OCI-LY1 (cell line): ENCODE results near the gene ASB4.

ENCODE experiments used
- EZH2 ChIP-seq: fragments of 200-600 bp; sonication (generic), shearing (Covaris generic); IDR thresholded peaks from 2 replicates; pipeline ENCODE4 v1.8.0; 2017; ENCODE audit warnings: borderline replicate concordance, mixed run types, mild to moderate bottlenecking, antibody characterized with exemption, low read length, moderate library complexity, mixed read lengths
- TF ChIP-seq, protein P1 (sequence below): fragments of 200-600 bp; sonication (generic), shearing (Covaris generic); IDR thresholded peaks from 2 replicates; pipeline ENCODE4 v1.5.1; 2017; ENCODE audit warnings: mild to moderate bottlenecking, antibody characterized with exemption, low read length, moderate library complexity, mixed read lengths

DNA sequence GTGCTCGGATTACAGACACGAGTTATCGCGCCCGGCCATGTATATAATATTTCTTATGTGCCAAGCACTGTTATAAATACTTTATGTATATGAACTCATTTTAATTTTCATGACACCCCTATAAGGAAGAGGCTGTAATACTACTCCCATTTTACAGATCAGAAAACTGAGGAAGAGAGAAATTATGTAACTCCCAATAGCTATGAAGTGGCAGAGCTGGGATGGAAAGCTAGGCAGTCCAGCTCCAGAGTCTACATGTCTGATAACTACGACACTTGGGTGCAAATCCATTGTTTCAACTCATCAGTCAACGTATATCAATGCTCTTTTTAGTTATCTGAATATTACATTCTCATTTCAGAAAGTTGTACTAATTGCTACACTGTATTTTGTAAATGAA, 93.6 kb downstream of the ASB4 start:
- TF ChIP-seq, protein P1, sequence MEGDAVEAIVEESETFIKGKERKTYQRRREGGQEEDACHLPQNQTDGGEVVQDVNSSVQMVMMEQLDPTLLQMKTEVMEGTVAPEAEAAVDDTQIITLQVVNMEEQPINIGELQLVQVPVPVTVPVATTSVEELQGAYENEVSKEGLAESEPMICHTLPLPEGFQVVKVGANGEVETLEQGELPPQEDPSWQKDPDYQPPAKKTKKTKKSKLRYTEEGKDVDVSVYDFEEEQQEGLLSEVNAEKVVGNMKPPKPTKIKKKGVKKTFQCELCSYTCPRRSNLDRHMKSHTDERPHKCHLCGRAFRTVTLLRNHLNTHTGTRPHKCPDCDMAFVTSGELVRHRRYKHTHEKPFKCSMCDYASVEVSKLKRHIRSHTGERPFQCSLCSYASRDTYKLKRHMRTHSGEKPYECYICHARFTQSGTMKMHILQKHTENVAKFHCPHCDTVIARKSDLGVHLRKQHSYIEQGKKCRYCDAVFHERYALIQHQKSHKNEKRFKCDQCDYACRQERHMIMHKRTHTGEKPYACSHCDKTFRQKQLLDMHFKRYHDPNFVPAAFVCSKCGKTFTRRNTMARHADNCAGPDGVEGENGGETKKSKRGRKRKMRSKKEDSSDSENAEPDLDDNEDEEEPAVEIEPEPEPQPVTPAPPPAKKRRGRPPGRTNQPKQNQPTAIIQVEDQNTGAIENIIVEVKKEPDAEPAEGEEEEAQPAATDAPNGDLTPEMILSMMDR = no peak
- no peak for TF ChIP-seq EZH2
